NOMO-1 treated with DMSO at 0.1 percent for 48 hours (cell line): ENCODE results near the gene H1-8.

ENCODE experiments used
- DNase-seq: peaks from one replicate; lab custom pipeline; 2025; ENCODE audit not compliant: unreplicated experiment; lab: John Stamatoyannopoulos, UW

H1-8 gene

DNA sequence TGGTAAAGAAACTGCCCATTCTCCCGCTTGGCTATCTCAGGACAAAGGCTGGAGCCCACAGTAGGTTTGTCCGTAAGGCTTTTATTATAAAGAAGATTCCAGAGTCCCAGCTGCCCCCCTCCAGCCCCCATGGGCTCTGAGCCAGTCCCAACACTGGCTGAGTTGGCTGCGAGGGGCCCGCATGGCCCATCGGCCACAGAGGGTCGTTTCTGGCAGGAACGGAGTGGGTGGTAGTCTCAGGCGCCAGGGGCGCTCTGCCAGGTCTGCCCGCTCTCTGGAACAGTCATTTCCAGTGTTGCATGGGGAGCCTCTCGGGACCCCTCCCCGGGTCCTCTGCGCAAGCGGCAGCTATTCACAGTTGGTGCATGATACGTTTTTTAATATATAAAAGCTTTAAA, 12.2 kb downstream of the H1-8 start:
- DNase-seq, result no peak

DNA sequence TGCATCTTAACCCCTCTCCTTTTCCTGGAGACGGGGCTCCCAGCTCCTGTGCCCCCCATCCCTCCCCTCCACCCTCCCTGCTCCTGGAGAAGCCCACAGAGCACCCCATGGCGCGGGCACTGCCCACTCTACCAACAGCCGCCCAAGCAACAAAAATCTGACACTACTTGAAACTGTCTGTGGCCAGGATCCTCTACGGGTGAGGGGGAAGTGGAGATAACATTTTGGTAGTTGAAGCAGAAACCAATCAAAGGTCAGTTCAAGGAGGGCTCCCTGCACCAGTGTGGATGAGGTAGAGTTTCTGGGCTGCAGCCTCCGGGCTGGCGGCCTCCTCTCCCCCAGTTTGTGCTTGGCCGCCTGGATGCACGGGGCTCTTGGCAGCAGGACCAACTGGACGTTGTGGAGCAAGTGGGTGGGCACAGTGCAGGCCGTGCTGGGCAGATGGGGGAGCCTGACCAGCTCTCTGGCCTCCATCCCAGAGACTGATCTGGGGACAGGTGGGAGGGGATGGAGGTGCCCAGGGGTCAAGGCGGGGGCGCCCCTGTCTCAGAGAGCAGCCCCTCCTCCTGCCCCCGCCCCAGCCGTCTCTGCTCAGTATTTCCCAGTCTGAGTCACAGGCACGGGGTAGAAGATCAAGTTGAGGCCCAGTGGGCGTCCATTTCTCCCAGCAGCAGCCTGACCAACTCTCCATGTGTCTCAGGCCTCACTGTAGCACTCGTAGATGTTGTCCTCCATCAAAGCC, 12.8 kb downstream of the H1-8 start:
- peak; percentile 16 for DNase-seq

DNA sequence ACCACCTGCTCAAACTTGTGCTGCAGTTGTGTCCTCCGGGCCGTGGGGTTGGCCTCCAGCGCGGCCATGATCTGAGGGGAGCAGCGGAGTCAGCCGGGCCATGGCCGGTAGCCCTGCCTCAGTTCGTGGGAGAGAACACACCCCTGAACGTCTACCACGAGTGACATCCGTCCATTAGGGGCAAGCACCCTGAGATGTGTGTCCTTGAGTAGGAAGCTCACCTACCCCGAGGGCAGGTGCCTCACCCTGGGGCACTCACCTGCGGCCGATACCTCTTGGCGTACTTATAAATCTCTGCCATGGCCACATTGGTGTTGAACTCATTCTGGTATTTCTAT, 13.4 kb downstream of the H1-8 start:
- DNase-seq, result no peak

DNA sequence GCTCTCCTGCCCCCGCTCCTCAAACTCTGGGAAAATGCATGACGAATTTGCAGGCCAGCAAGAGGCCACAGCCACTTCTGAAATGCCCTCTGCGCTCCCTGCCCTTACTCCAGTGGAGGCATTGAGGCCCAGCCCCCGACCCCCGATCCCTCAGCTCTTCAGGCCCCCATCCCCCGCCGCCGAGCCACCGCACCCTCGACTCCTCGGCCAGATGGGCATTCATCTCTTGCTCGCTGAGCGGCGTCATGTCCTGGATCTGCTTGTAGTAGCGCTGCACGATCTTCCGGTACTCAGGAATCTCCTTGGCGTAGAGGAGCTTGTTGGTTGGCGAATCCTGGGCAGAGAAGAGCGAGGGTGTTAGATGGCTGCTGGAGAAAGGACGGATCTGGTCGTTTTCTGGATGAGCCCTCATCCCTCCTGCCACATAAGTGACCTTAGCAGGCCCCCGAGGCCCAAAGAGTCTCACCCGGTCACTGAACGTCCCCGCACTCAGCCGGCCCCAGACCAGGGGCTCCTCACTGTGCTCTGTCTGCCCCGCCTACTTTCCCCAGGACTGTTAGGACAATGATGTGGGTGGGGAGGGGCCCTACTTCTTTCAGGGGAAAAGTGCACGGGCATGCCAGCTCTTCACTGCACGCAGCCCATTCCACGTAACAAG, 14.0 kb downstream of the H1-8 start:
- no peak for DNase-seq

DNA sequence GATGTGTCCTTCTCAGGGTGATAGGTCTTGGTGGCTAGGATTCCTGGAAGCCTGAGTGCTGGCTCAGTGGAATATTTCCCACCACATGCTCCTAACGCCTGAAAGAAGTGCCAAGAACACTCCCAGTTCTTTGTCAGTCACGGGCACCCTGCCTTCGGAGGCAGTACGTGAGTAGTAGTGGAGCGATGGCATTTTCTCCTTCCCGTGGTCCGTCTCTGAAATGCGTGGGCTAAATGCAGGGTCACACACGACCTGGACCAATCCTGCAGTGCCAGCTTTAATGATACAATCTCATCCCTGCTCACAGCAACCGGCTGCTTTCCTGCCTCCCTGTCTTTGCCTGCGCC, 14.5 kb downstream of the H1-8 start:
- no peak for DNase-seq

DNA sequence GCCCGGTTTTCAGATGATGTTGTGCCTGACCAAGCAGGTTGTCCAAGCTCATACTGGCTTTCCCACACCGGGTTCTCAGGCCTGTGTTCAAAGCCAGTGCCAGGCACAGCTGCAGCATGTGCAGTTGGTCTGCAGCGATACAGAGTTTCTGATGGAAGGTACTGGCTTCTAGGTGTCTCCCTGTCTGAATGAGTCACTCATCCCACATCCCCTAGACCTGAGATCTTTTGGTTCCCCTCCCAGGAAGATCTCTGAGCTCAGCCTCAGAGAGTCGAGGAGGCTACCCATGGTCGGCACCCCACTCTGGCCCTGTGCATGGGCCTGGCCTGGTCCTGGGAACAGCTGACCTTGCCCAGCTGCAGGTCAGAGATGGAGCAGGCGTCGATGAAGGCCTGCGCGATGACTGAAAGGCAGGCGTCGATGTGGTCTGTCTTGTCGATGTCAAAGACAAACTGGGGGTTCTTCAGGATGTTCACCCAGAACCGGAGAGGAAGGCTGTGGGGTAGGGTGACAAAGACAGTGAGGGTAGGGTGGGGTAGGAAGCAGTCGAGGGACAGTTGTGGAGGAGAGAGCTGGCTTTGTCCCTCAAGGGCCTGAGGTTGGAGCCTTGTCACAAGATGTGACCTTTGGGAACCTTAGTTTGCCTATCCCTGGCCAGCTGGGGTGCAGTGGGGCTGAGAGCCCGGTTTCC, 15.3 kb downstream of the H1-8 start:
- DNase-seq, result no peak

DNA sequence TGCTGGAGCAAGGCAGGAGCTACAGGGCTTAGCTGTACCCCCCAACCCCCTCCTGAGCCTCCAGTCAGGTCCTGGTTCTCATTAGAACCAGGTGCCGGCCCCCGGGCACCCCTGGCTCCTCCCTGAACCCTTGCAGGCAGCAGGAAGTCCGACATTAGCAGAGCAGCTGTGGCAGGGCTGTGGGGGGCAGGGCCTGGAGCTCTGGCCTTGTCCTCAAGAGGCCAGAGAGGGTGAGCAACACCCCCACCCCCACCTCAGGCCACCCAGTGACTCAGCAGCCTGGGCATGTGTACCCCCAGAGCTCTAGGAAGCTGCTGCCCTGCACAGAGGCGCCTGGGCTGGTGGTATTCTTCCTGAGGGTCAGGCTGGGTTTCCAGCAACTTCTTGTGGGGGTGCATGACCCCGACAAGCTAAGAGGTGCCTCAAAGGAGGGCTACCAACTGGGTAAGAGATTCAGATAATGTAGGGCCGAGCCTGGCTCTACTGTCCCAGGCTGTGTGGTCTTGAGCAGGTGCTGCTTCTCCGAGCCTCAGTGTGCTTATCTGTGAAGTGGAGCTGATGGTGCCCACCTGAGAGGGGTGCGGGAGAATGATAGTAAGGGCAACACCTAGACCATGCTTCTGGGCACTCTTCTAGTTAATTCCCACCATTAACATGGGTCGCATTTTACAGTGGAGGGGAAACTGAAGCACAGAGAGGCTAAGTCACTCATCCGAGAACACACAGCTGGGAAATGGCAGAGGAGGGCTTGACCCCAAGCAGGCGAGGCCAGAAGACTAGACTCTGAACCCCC, 16.0 kb downstream of the H1-8 start:
- DNase-seq, result peak; percentile 20

DNA sequence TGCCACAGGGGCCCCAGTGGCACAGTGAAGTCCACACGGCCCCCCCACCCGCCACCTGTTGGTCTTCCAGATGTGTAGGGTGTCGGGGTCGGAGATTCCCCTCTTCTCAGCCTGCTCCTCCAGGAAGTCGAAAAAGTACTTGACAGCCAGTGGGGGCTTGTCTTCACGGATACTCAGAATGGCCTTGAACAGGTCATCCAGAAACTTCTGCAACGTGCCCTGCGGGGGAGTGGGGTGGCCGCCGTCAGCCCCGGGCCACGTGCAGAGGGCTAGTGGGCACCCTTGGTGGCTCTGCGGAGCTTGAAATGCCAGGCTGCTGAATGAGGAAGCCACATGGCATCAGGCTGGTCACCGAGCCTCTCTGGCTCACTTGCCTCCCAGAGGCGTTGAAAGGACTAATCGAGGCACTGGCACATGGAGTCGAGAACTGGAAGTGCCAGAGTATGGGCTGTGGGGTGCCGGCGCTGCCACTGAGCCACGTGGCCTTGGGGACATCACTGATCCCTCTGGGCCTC, 16.6 kb downstream of the H1-8 start:
- DNase-seq, result no peak

DNA sequence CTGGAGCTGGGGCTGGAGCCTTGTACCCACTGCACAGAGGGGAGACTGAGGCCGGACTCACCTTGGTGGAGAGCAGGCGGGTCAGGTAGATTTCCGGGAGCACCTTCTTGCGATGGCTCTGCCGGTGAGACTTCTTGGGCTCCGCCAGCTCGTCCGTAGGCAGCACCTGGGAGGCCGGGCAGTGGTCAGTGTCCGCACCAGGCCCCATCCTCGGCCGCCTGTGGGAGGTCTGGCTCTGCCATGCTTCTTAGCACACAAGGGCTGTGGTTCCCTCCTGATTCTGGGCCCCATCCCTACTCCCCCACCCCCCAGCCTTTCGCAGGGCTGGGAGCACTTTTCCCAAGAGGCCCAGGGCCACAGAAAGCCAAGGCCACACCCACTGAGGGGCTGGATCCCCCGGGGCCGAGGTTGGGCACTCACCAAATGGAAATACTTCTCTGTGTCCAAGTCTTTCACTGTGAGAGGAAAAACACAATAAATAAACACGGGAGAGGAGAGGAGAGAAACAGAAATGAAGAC, 17.4 kb downstream of the H1-8 start:
- DNase-seq, result no peak

DNA sequence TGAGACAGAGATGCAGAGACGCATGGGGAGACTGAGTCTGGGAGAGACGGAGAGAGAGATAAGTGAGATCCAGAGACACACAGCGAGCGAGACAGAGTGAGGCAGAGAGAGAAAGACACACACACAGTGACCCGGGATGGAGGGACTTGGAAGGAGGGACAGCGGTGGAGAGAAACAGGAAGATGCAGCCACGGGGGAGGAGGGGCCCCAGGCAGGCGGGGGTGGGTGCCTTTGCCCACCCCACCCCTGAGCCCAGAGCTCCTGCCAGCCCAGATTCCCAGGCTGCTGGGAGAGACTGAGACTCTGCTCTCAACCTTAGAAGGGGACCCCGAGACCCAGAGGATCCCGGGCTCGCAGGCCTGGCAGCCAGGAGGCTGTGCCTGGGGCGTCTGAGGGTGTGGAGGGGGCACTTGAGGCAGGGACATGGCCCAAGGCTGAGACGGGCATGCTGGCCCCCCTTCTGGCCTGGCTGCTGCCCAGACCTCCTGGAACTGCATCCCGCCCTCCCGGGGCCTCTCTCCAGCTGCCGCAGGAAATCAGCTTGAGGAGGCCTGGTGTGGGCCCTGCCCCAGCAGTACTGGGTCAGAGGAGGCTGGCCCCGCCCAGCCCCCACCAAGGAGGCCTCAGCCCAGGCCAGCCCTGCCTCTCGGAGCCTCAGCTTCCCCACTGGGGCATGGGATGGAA, 18.1 kb downstream of the H1-8 start:
- DNase-seq, result no peak

DNA sequence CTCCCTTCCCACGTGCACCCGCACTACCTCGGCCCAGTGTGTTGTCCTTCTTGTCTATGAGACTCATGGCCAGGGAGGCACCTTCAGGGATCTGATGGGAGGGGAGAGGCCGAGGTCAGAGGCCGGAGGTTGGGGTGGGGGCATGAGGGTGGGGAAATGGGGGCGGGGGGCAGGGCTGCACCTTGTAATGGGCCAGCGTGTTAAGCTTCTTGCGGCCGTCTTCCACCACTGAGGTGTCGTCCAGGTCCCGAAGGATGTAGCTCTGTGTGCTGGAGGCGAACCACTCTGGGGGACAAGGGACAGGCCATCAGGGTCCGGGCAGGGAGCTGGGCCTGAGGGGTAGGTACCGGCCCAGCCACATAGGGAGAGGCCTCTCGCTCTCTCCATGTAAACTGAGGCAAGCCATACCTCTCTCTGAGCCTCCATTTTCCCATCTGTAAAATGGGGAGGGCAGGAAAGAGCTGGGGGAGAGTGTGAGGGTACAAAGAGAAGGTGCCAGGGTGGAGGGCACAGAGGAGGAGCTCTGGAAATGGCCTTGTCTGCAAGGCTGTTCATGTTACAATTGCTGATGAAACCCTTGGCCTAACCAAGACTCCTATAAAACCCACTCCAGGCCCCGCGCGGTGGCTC, 18.8 kb downstream of the H1-8 start:
- no peak for DNase-seq

DNA sequence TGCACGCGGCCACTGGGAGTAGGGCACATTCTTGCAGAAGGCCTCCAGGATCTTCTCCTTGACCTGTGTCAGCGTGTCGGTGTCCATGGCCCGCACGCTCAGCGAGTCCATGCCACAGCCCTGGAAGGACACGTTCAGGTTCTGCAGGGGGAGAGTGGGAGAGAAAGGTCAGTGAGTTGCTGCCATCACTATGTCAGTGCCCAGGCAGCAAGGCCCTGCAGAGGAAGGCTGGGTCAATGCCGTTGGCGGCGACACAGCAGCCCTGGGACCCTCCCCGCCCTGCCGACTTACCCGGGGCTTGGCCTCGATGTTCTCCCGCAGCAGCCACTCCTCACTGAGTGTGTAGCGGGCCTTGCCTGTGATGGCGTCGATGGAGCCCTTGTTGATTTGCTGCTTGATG, 19.8 kb downstream of the H1-8 start:
- no peak for DNase-seq

DNA sequence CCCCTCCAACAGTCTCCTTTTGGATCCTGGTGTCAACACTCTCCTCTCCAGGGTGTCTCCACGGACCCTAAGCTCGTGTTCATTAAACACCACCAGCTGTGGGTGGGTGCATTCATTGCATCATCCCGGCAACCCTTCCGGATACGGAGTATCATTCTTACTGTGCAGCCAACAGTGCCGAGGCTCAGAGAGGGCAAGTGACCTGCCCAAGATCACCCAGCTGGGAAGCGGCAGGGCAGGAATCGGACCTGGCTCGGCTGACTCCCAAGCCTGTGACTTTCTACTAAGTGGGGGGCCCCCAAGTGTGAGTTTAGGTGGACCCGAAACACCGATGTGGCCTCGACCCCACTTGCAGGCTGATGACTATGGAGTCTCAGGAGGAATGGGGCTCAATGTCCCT, 20.4 kb downstream of the H1-8 start:
- DNase-seq, result no peak

DNA sequence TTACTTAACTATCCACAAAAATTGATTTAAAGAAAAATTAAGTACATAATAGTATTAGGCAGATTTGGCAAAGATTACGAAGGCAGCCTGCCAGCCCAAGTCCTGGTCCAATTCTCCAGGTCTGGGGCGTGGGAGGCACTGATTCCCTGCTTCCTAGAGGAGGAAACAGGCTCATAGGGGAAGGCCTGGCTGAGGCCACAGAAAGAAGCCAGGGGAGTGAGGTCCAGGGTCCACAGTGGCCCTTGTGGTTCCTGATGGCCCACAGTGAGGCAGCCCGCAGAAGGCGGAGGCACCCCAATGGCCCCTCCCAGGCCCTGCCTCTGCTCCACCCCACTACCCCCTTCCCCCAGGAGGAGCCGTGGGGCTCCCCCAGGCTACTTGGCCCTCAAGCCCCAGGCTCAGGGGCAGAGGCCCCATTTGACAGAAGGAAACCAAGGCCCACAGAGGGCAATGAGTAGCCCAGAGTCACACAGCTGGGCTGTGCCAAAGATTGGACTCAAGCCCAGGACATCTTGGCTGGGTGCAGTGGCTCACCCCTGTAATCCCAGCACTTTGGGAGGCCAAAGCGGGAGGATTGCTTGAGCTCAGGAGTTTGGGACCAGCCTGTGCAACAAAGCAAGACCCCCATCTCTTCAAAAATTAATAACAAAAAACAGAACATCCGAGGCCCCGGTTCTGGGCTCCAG, 21.0 kb downstream of the H1-8 start:
- DNase-seq, result no peak

DNA sequence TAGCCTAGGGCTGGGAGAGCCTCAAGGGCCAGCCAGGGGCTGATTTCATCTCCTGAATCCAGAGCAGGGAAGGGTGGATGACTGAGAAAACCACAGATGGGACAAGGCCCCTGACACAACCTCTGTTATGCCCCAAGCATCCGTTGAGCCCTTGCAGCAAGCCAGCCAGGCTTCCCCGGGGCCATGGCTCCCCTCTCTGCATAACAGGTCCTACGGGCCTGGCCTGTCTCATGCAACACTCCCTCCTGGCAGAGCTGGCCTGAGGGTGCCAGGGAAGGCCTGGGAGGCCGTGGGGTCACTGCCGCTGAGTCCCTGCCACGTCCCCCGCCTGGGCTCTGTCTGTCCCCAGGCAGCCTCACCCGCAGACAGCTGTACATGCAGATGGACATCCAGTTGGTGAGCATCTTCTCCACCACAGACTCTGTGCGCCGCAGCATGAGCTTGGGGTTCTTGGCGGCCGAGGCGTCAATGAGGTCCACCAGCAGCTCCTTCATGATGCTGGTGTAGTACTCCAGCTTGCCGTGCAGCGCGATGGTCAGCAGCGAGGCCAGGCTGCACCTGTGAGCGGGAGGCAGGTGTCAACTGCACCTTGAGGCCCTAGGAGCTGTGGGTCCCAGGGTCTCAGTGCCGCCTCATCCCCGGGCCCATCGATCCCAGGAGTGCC, 22.1 kb downstream of the H1-8 start:
- DNase-seq, result no peak

DNA sequence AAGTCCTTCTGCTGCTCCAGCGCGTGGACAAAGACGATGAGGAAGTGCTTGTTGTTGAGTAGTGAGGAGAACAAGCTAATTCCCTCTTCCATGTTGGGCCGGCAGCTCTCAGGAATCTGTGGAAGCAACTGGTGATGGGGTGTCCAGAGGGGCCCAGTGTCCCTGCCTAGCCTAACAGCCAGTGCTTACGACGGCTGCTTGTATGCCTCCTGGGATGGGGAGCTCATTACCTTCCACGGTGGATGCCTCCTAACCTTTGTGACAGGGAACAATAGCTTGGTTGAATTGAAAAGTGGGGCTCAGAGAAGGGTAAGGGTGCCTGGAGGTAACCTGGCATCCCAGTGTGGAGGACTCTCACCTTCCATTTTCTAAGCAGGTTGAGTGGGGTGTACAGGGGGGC, 22.9 kb downstream of the H1-8 start:
- no peak for DNase-seq

DNA sequence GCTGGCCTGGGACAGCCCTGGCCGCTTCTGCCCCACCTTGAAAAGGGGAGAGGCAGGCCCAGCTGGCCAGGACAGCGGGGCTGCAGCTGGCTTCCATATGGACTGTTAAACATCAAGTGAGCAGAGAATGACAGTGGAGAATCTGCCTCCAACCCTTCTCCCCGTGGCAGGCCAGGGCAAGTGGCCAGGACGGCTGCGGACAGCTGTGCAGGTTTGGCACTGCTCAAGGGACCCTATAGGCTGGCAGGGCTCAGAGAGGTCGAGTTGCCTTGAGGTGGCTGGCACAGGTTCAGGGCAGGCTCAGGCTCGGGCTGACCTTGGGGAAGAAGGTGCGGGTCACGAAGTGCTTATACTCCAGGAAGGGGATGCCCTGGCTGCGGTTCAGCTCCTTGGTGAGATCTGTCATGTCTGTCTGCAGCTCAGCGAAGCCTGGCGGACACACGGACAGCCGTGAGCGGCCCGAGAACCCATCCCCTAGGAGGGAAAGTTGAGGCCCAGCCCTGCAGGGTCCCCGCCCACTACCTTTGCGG, 24.3 kb downstream of the H1-8 start:
- no peak for DNase-seq

DNA sequence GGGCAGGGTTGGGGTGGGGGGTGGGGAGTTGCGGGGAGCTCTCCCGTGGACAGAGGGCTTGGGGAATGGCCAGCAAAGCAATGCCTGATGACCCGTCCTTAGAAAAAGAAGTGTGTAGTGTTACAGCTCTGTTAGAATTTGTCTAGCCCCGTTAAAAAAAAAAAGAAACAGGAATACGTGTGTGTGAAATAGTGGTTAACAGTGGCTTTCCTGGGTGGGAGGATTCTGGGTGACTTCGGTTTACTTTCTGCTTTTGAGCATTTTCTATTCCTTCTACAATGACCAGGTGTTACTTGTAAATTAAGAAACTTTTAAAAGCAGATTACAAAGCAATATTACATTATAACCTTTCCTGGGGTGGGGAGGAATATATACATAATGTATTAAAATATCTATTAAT, 25.0 kb downstream of the H1-8 start:
- DNase-seq, result no peak

DNA sequence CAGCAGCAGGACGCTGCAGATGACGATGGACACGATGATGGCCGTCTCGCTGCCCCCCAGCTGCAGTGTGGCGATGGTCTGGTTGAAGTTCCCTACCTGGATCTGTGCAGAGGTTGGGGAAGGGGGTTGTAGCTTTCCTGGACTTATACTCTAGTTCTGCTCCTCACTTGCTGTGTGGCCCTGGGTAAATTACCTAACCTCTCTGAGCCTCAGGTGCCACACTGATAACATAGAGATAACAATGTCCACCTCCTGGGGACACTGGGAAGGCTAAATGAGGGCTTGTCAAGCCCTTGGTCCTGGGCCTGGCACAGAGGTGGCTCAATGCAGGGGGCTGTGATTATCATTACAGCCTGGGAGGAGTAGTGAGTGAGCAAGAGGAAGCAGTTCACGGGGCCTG, 26.9 kb downstream of the H1-8 start:
- DNase-seq, result no peak
